Endodermal cell (in vitro differentiated cells): ENCODE measurements around the gene FAM53A. TPM values are rescaled to one million over a fixed set of nuclear protein-coding genes. Genes with fewer than 3 reads are reported as not detected.

Source experiments
- DNase-seq: peaks from one replicate; pipeline ENCODE4 v3.0.0-alpha.2; 2017
- H3K27ac ChIP-seq: 2 replicates; pipeline ENCODE4 v1.5.1; 2013; ENCODE audit warnings: mild to moderate bottlenecking, low read depth, low read length, moderate library complexity
- H3K27me3 ChIP-seq: 2 replicates; pipeline ENCODE4 v1.6.1; 2013; ENCODE audit warnings: mild to moderate bottlenecking, low read length, moderate library complexity; ENCODE audit not compliant: insufficient read depth, control insufficient read depth, poor library complexity, severe bottlenecking
- H3K36me3 ChIP-seq: 2 replicates; pipeline ENCODE4 v1.7.0; 2013; ENCODE audit warnings: mild to moderate bottlenecking, low read length, moderate library complexity; ENCODE audit not compliant: control insufficient read depth, insufficient read depth
- H3K4me1 ChIP-seq: one replicate; pipeline ENCODE4 v1.7.0; 2013; ENCODE audit warnings: low read length; ENCODE audit not compliant: control insufficient read depth, insufficient read depth
- H3K4me3 ChIP-seq: 2 replicates; pipeline ENCODE4 v1.5.1; 2013; ENCODE audit warnings: mild to moderate bottlenecking, low read length, moderate library complexity
- H3K9ac ChIP-seq: 2 replicates; pipeline ENCODE4 v1.6.1; 2013; ENCODE audit warnings: mild to moderate bottlenecking, low read length, moderate library complexity; ENCODE audit not compliant: poor library complexity, severe bottlenecking; ENCODE audit errors: extremely low read depth
- H3K9me3 ChIP-seq: 2 replicates; pipeline ENCODE4 v1.6.1; 2013; ENCODE audit warnings: mild to moderate bottlenecking, low read length, moderate library complexity; ENCODE audit not compliant: control insufficient read depth
- H3K27ac Mint-ChIP-seq: 2 replicates; pipeline ENCODE4 v1.8.0; 2020; ENCODE audit warnings: mixed read lengths
- H3K27me3 Mint-ChIP-seq: 2 replicates; pipeline ENCODE4 v1.8.0; 2021; ENCODE audit warnings: mild to moderate bottlenecking, mixed read lengths; ENCODE audit not compliant: insufficient read depth
- H3K36me3 Mint-ChIP-seq: 2 replicates; pipeline ENCODE4 v1.8.0; 2020; ENCODE audit warnings: low read depth, mixed read lengths
- H3K4me1 Mint-ChIP-seq: 2 replicates; pipeline ENCODE4 v1.8.0; 2020; ENCODE audit warnings: mixed read lengths
- H3K4me3 Mint-ChIP-seq: 2 replicates; pipeline ENCODE4 v1.8.0; 2020; ENCODE audit warnings: mild to moderate bottlenecking, moderate library complexity, mixed read lengths
- H3K9me3 Mint-ChIP-seq: 2 replicates; pipeline ENCODE4 v1.8.0; 2020; ENCODE audit warnings: mild to moderate bottlenecking, mixed read lengths
- WGBS, 2 experiments: methylation state at CpG; one replicate each; pipeline versions ENCODE4 v1.1.5 to v1.1.7; 2013; ENCODE audit warnings: missing lambda C conversion rate in 2 of 2, mixed read lengths in 1 of 2; ENCODE audit not compliant: insufficient coverage in 1 of 2, insufficient read length in 1 of 2; 5-methylcytosine and 5-hydroxymethylcytosine counted together
- total RNA-seq, 2 donors: library from RNA; stranded (reverse); fragmentation: NEBNext Ultra II Directional in 1 of 2; extraction: Animal tissue kit (Norgen Biotek cat#: 25700) in 1 of 2; gene quantifications; 2 replicates in 1 of 2; 3 replicates in 1 of 2; pipeline ENCODE4 v1.2.1, GENCODE V29; 2021
- TF ChIP-seq, protein P1 (sequence below): fragments of 200-600 bp; sonication (generic); conservative IDR thresholded peaks from 2 replicates; pipeline ENCODE4 v1.5.0; 2021; ENCODE audit warnings: antibody characterized with exemption, mild to moderate bottlenecking

FAM53A gene
- total RNA-seq, 2 donors from 2014 or later: 3.7 to 4.9 TPM

DNA sequence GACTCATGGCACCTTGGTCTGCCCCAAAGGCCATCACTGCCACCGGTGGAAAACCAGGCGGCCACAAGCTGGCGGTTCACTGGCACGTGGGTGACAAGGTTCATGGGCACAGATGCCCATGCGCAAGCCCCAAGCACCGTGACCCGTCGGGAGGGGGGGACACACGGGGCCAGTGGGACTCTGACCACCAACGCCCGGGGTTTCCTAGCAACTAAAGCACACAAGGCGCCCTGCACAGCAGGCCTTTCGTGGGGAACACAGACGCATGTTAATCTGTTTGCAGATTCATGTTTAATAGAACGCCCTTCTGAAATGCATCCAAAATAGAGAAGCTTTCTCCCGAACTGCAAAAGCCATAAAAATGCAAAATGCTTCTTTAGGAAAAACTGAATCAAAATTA is 43.9 kb downstream of the FAM53A start:
- Mint-ChIP-seq H3K4me3 (no peak overlapping the region), H3K27ac (no peak overlapping the region), H3K36me3 (no peaks in the 10 kb centered on the region), H3K27me3 (no peaks in the 10 kb centered on the region), H3K9me3 (peaks cover under 1% of the 10 kb centered on the region), H3K4me1 (no peaks in the 10 kb centered on the region)
- no peak overlapping the region for H3K4me3 ChIP-seq
- no peak overlapping the region for H3K9ac ChIP-seq
- H3K27ac ChIP-seq: peak overlapping the region; percentile 22
- H3K27me3 ChIP-seq: no peaks in the 10 kb centered on the region
- WGBS, 2 experiments: 89 to 90% methylated on average over 12 to 16 of the region's 16 CpGs
- H3K4me1 ChIP-seq: no peaks in the 10 kb centered on the region
- H3K36me3 ChIP-seq: no peaks in the 10 kb centered on the region
- TF ChIP-seq, protein P1, sequence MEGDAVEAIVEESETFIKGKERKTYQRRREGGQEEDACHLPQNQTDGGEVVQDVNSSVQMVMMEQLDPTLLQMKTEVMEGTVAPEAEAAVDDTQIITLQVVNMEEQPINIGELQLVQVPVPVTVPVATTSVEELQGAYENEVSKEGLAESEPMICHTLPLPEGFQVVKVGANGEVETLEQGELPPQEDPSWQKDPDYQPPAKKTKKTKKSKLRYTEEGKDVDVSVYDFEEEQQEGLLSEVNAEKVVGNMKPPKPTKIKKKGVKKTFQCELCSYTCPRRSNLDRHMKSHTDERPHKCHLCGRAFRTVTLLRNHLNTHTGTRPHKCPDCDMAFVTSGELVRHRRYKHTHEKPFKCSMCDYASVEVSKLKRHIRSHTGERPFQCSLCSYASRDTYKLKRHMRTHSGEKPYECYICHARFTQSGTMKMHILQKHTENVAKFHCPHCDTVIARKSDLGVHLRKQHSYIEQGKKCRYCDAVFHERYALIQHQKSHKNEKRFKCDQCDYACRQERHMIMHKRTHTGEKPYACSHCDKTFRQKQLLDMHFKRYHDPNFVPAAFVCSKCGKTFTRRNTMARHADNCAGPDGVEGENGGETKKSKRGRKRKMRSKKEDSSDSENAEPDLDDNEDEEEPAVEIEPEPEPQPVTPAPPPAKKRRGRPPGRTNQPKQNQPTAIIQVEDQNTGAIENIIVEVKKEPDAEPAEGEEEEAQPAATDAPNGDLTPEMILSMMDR: no peak
- DNase-seq: no peak
- H3K9me3 ChIP-seq: no peaks in the 10 kb centered on the region

DNA sequence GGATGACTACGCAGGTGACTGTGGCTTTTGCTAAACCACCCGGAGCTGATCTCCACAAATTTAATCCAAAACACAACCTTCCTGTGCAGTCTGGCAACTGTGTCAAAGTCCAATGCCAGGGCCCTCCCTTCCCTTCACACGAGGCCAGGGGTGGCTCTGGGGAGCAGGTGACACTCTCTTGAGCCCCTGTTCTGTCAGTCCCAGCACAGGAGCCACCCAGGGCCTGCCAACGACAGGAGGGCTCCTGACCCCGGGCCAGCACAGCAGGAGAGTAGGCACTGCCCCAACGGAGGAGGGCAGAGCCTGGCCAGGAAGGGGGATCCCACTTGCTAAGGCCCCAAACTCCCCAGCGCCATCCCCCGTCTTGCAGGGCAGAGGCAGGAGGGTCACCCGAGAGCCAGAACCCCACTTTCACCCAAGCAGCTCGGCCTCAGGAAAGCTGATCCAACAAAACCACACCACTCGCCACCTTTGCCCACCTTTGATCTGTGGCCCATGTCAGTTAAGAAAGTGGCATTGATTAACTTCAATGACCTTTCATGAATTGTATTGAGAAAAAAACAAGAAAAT is 44.7 kb downstream of the FAM53A start:
- peaks cover 3% of the 10 kb centered on the region for H3K9me3 Mint-ChIP-seq
- H3K27me3 Mint-ChIP-seq: no peaks in the 10 kb centered on the region
- WGBS, 2 experiments: 86 to 88% methylated on average over 7 to 11 of the region's 11 CpGs
- H3K4me1 ChIP-seq: no peaks in the 10 kb centered on the region
- no peaks in the 10 kb centered on the region for H3K36me3 Mint-ChIP-seq
- H3K4me3 Mint-ChIP-seq: no peak overlapping the region
- H3K27ac Mint-ChIP-seq: no peak overlapping the region
- no peaks in the 10 kb centered on the region for H3K36me3 ChIP-seq
- no peaks in the 10 kb centered on the region for H3K9me3 ChIP-seq
- TF ChIP-seq, protein P1: no peak
- no peak overlapping the region for H3K9ac ChIP-seq
- no peaks in the 10 kb centered on the region for H3K27me3 ChIP-seq
- DNase-seq: no peak
- H3K4me1 Mint-ChIP-seq: no peaks in the 10 kb centered on the region
- no peak overlapping the region for H3K27ac ChIP-seq
- H3K4me3 ChIP-seq: no peak overlapping the region

DNA sequence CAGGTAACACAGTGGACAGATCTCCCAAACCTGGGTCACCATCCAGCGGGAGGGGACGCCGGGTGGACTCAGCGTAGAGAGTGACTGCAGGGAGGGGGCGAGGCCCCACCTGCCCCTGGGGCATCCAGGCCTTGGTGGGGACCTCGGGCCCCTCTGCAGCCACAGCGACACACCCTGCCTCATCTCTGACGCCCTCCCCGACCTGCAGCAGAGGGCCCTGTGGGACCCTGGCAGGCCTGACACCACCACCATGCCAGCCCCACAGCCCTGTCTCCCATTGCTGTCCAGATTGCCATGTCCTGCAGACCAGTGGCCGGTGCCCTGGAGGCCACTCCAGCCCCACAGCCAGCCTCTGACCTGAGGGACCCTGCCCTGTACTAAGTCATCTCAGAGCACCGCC is 45.2 kb downstream of the FAM53A start:
- no peaks in the 10 kb centered on the region for H3K27me3 Mint-ChIP-seq
- no peaks in the 10 kb centered on the region for H3K36me3 Mint-ChIP-seq

More for the DNA sequence above, 45.2 kb downstream of the FAM53A start:
- no peak overlapping the region for H3K27ac ChIP-seq
- no peaks in the 10 kb centered on the region for H3K36me3 ChIP-seq
- Mint-ChIP-seq H3K4me1 (no peaks in the 10 kb centered on the region), H3K27ac (no peak overlapping the region), H3K9me3 (peaks cover 3% of the 10 kb centered on the region), H3K4me3 (no peak overlapping the region)
- no peaks in the 10 kb centered on the region for H3K4me1 ChIP-seq
- 93 to 94% methylated on average over 7 to 11 of the region's 11 CpGs for WGBS, 2 experiments
- no peak for DNase-seq
- no peaks in the 10 kb centered on the region for H3K9me3 ChIP-seq
- no peak overlapping the region for H3K4me3 ChIP-seq
- TF ChIP-seq, protein P1: no peak
- H3K27me3 ChIP-seq: no peaks in the 10 kb centered on the region
- no peak overlapping the region for H3K9ac ChIP-seq
